CD4-positive, alpha-beta T cell (primary cell): ENCODE measurements around the gene TARS2. TPM values are rescaled to one million over a fixed set of nuclear protein-coding genes. Genes with fewer than 3 reads are reported as not detected.

Source experiments
- ATAC-seq: fragments of 200-7000 bp; cut with Tn5 transposase; one replicate; pipeline ENCODE4 v1.10.0; 2022; ENCODE audit warnings: mild to moderate bottlenecking; ENCODE audit not compliant: poor library complexity
- CTCF ChIA-PET: fragments of 350-600 bp; sonication (Branson Sonifier 250); formaldehyde crosslinking; loops from one replicate; lab custom pipeline; 2021; ENCODE audit warnings: antibody characterized with exemption, inconsistent platforms; lab: Charles Lee
- POLR2A ChIA-PET: fragments of 350-600 bp; sonication (Branson Sonifier 250); formaldehyde crosslinking; loops from one replicate; lab custom pipeline; 2021; ENCODE audit warnings: antibody characterized with exemption, inconsistent platforms; lab: Charles Lee
- DNase-seq, 14 experiments: peaks; one replicate each; pipeline ENCODE4 v3.0.0-alpha.2; 2013 to 2020; ENCODE audit warnings: mixed read lengths in 2 of 14
- H3K27ac ChIP-seq, 2 donors: one replicate each; pipeline versions ENCODE4 v1.5.1 to v1.7.0; 2013; ENCODE audit warnings: low read length in 2 of 2, low read depth in 1 of 2, mild to moderate bottlenecking in 1 of 2
- H3K27me3 ChIP-seq, 2 experiments: 1 replicate in 1 of 2; 2 replicates in 1 of 2; pipeline versions ENCODE4 v1.6.1 to v1.7.0; 2013; ENCODE audit warnings: low read length in 2 of 2, control low read depth in 1 of 2, mild to moderate bottlenecking in 1 of 2, moderate library complexity in 1 of 2; ENCODE audit not compliant: insufficient read depth in 2 of 2, control insufficient read depth in 1 of 2
- H3K36me3 ChIP-seq: one replicate; pipeline ENCODE4 v1.6.1; 2013; ENCODE audit warnings: low read length, control low read depth; ENCODE audit not compliant: insufficient read depth
- H3K4me1 ChIP-seq: one replicate; pipeline ENCODE4 v1.6.1; 2013; ENCODE audit warnings: low read length, control low read depth; ENCODE audit not compliant: insufficient read depth
- H3K4me3 ChIP-seq: one replicate; pipeline ENCODE4 v1.5.1; 2013; ENCODE audit warnings: mild to moderate bottlenecking, low read length, moderate library complexity
- H3K9me3 ChIP-seq, 2 experiments: 1 replicate in 1 of 2; 2 replicates in 1 of 2; pipeline versions ENCODE4 v1.6.1 to v1.7.0; 2013; ENCODE audit warnings: low read length in 2 of 2, mild to moderate bottlenecking in 2 of 2, control low read depth in 1 of 2, moderate library complexity in 1 of 2; ENCODE audit not compliant: control insufficient read depth in 1 of 2, insufficient read depth in 1 of 2
- H3K27ac Mint-ChIP-seq: one replicate; pipeline ENCODE4 v1.8.0; 2020; ENCODE audit warnings: mixed read lengths
- H3K27me3 Mint-ChIP-seq: one replicate; pipeline ENCODE4 v1.8.0; 2021; ENCODE audit warnings: mixed read lengths
- H3K36me3 Mint-ChIP-seq: one replicate; pipeline ENCODE4 v1.8.0; 2021; ENCODE audit warnings: low read depth, mixed read lengths
- H3K4me1 Mint-ChIP-seq: one replicate; pipeline ENCODE4 v1.8.0; 2021; ENCODE audit warnings: low read depth, mixed read lengths
- H3K4me3 Mint-ChIP-seq: one replicate; pipeline ENCODE4 v1.8.0; 2020; ENCODE audit warnings: mild to moderate bottlenecking, mixed read lengths
- H3K9me3 Mint-ChIP-seq: one replicate; pipeline ENCODE4 v1.8.0; 2020; ENCODE audit warnings: mixed read lengths
- CTCF ChIP-seq: fragments of 200-600 bp; IDR thresholded peaks from one replicate; pipeline ENCODE4 v1.8.0; 2022; ENCODE audit warnings: antibody characterized with exemption, mild to moderate bottlenecking
- intact Hi-C, 2 experiments: fragments of 100-400 bp; cut with DNase I in 1 of 2; cut with micrococcal nuclease in 1 of 2; formaldehyde crosslinking; loops; one replicate each; pipeline versions ENCODE4 v1.15.1 to v1.9.0; 2023 to 2025; cut with DNase I, micrococcal nuclease
- total RNA-seq, 174 experiments: library from RNA in 2 of 174; stranded (reverse) in 2 of 174; gene quantifications; one replicate each; pipeline ENCODE4 v1.2.3 and lab custom pipeline; 2021 to 2026

The TARS2 gene
- total RNA-seq, 2 experiments from 2014 or later: 22.8 to 25.3 TPM

- ATAC-seq: peak; percentile 95
- H3K36me3 Mint-ChIP-seq: no peaks in the 10 kb centered on the region
- H3K9me3 ChIP-seq: no peaks in the 10 kb centered on the region
- ChIA-PET POLR2A (interaction anchor here (0.6 to 2.5 kb wide), 17 partner anchors 10 to 629 kb away, joined by 3 to 17 read pairs (median 5); partner anchors contain the start of genes ENSA, GOLPH3L, MCL1 and RPRD2), CTCF (interaction anchor here (1.4 kb wide), 1 partner anchor 17 kb away, joined by 11 read pairs; no protein-coding TSS in a partner anchor)
- peak within 1 kb of the TSS in 1 of 2 donors; percentile 7 for H3K27ac ChIP-seq
- H3K4me1 Mint-ChIP-seq: peaks cover 20% of the 10 kb centered on the region
- no peaks in the 10 kb centered on the region for H3K27me3 Mint-ChIP-seq
- intact Hi-C loops: loop anchor here in 1 of 2 experiments (2.0 kb wide), 1 partner anchor 27 kb away; no protein-coding TSS in a partner anchor
- H3K36me3 ChIP-seq: no peaks in the 10 kb centered on the region
- peak; percentile 75 to 95 (median 87) for DNase-seq
- H3K27ac Mint-ChIP-seq: peak within 1 kb of the TSS; percentile 39
- peak within 1 kb of the TSS; percentile 82 for H3K4me3 ChIP-seq
- peak within 1 kb of the TSS; percentile 87 for H3K4me3 Mint-ChIP-seq
- no peak for TF ChIP-seq CTCF
- no peaks in the 10 kb centered on the region for H3K9me3 Mint-ChIP-seq
- peaks cover 17% of the 10 kb centered on the region for H3K4me1 ChIP-seq
- no peaks in the 10 kb centered on the region for H3K27me3 ChIP-seq
Measured at GRCh38 chr1:150515328-150516049, 28.3 kb downstream of the TARS2 start, which contains the start of gene FALEC. TSS of gene FALEC (plus strand) at chr1:150515752.

GRCh38 chr1:150516050-150516591 is 28.9 kb downstream of the TARS2 start:
- H3K4me1 ChIP-seq: peaks cover 17% of the 10 kb centered on the region
- Mint-ChIP-seq H3K36me3 (no peaks in the 10 kb centered on the region), H3K4me3 (peak overlapping the region; percentile 87), H3K27me3 (no peaks in the 10 kb centered on the region), H3K4me1 (peaks cover 20% of the 10 kb centered on the region), H3K9me3 (no peaks in the 10 kb centered on the region), H3K27ac (no peak overlapping the region)
- H3K36me3 ChIP-seq: no peaks in the 10 kb centered on the region
- peak overlapping the region; percentile 82 for H3K4me3 ChIP-seq
- no peak overlapping the region for H3K27ac ChIP-seq
- ChIA-PET POLR2A (interaction anchor here (0.6 to 2.5 kb wide), 19 partner anchors 11 to 629 kb away, joined by 3 to 17 read pairs (median 4); partner anchors contain the start of genes ENSA, GOLPH3L, MCL1 and RPRD2), CTCF (interaction anchor here (1.4 kb wide), 1 partner anchor 16 kb away, joined by 11 read pairs; no protein-coding TSS in a partner anchor)
- peak in 5 of 14 experiments; percentile 8 to 36 (median 26) for DNase-seq
- intact Hi-C loops: no loop called here
- no peaks in the 10 kb centered on the region for H3K27me3 ChIP-seq
- no peaks in the 10 kb centered on the region for H3K9me3 ChIP-seq
- TF ChIP-seq CTCF: no peak
- ATAC-seq: peak; percentile 16

GRCh38 chr1:150516616-150517015 is 29.4 kb downstream of the TARS2 start:
- H3K4me1 Mint-ChIP-seq: peaks cover 20% of the 10 kb centered on the region
- Histone ChIP-seq H3K27me3 (no peaks in the 10 kb centered on the region), H3K9me3 (no peaks in the 10 kb centered on the region), H3K36me3 (no peaks in the 10 kb centered on the region), H3K27ac (no peak overlapping the region), H3K4me1 (peaks cover 17% of the 10 kb centered on the region), H3K4me3 (no peak overlapping the region)
- ChIA-PET POLR2A (interaction anchor here (0.6 to 2.5 kb wide), 9 partner anchors 30 to 480 kb away, joined by 3 to 17 read pairs (median 7); partner anchors contain the start of genes ENSA, MCL1, RPRD2 and TARS2), CTCF (interaction anchor here (1.4 kb wide), 1 partner anchor 15 kb away, joined by 11 read pairs; no protein-coding TSS in a partner anchor)
- no peaks in the 10 kb centered on the region for H3K9me3 Mint-ChIP-seq
- intact Hi-C loops: no loop called here
- DNase-seq (no peak), ATAC-seq (no peak)
- H3K36me3 Mint-ChIP-seq: no peaks in the 10 kb centered on the region
- H3K27me3 Mint-ChIP-seq: no peaks in the 10 kb centered on the region
- no peak overlapping the region for H3K27ac Mint-ChIP-seq
- TF ChIP-seq CTCF: no peak
- H3K4me3 Mint-ChIP-seq: peak overlapping the region; percentile 87
